HCT116 (cell line): ENCODE data around the gene RBP4. TPM values are rescaled to one million over a fixed set of nuclear protein-coding genes. Genes with fewer than 3 reads are reported as not detected.

Experiments
- ATAC-seq: fragments of 200-7000 bp; cut with Tn5 transposase; 2 replicates; pipeline ENCODE4 v1.9.1; 2020; ENCODE audit warnings: mild to moderate bottlenecking, moderate library complexity
- BruUV-seq: library from RNA; stranded (reverse); fragments of 400-500 nt; replicated peaks from 2 replicates; lab custom pipeline; 2021; lab: Mats Ljungman, UMichigan
- CTCF ChIA-PET: fragments of 300-600 bp; sonication (Branson Sonifier 250); formaldehyde crosslinking; loops from one replicate; lab custom pipeline; 2021; ENCODE audit warnings: antibody characterized with exemption; lab: Charles Lee
- POLR2A ChIA-PET: fragments of 300-600, 350-600 bp; sonication (Branson Sonifier 250); formaldehyde crosslinking; loops from one replicate; lab custom pipeline; 2021; ENCODE audit warnings: antibody characterized with exemption; lab: Charles Lee
- RAD21 ChIA-PET, 2 experiments: fragments of 300-600 bp; sonication (Branson Sonifier 250); formaldehyde crosslinking; loops; one replicate each; lab custom pipeline; 2023; ENCODE audit warnings: low total read pairs in 2 of 2; ENCODE audit not compliant: uncharacterized antibody in 2 of 2, unreplicated experiment in 2 of 2, low non-redundant PET in 1 of 2; lab: Charles Lee
- DNase-seq: peaks from one replicate; pipeline ENCODE4 v3.0.0-alpha.2; 2010; ENCODE audit warnings: low read depth, low spot score
- H2AFZ ChIP-seq: fragments of 200-600 bp; shearing (Covaris generic), sonication (generic); 2 replicates; pipeline ENCODE4 v1.6.1; 2017; ENCODE audit warnings: low read depth, mixed run types, mixed read lengths, antibody characterized with exemption, low read length; ENCODE audit not compliant: poor library complexity, severe bottlenecking
- H3K27ac ChIP-seq: 2 replicates; pipeline ENCODE4 v1.5.1; 2012; ENCODE audit warnings: low read depth, low read length
- H3K27me3 ChIP-seq: fragments of 200-600 bp; sonication (generic); 2 replicates; pipeline ENCODE4 v1.6.1; 2016; ENCODE audit warnings: mixed run types, low read length, mixed read lengths; ENCODE audit not compliant: insufficient read depth
- H3K36me3 ChIP-seq, 2 experiments: fragments of 200-500 bp in 1 of 2; fragments of 200-600 bp in 1 of 2; sonication (Bioruptor generic) in 1 of 2; sonication (generic) in 1 of 2; 2 replicates each; pipeline versions ENCODE4 v1.5.1 to v1.6.1; 2014 to 2016; ENCODE audit warnings: low read length in 2 of 2, inconsistent platforms in 1 of 2, mixed read lengths in 1 of 2, mixed run types in 1 of 2; ENCODE audit not compliant: insufficient read depth in 2 of 2, control insufficient read depth in 1 of 2
- H3K4me1 ChIP-seq, 2 experiments: fragments of 200-600 bp in 1 of 2; sonication (generic) in 1 of 2; 2 replicates each; pipeline versions ENCODE4 v1.5.1 to v1.6.1; 2012 to 2017; ENCODE audit warnings: low read length in 2 of 2, inconsistent platforms in 1 of 2, mild to moderate bottlenecking in 1 of 2, mixed read lengths in 1 of 2, mixed run types in 1 of 2, moderate library complexity in 1 of 2; ENCODE audit not compliant: insufficient read depth in 2 of 2, control insufficient read depth in 1 of 2
- H3K4me2 ChIP-seq: fragments of 200-600 bp; sonication (generic); 2 replicates; pipeline ENCODE4 v1.6.1; 2017; ENCODE audit warnings: mixed run types, low read length, mixed read lengths
- H3K4me3 ChIP-seq, 2 experiments: fragments of 200-600 bp in 1 of 2; sonication (generic) in 1 of 2; replicated peaks in 1 of 2; 2 replicates each; pipeline ENCODE4 v1.5.1; 2011 to 2016; ENCODE audit warnings: low read length in 2 of 2, control low read depth in 1 of 2, low read depth in 1 of 2, mild to moderate bottlenecking in 1 of 2, mixed read lengths in 1 of 2, mixed run types in 1 of 2
- H3K79me2 ChIP-seq: fragments of 200-600 bp; sonication (generic); 2 replicates; pipeline ENCODE4 v1.6.1; 2017; ENCODE audit warnings: mild to moderate bottlenecking, mixed run types, low read length, moderate library complexity, mixed read lengths; ENCODE audit not compliant: insufficient read depth
- H3K9ac ChIP-seq: fragments of 200-600 bp; sonication (generic); 2 replicates; pipeline ENCODE4 v1.6.1; 2016; ENCODE audit warnings: low read length, mixed read lengths
- H3K9me2 ChIP-seq: fragments of 200-600 bp; sonication (generic), shearing (Covaris generic); 2 replicates; pipeline ENCODE4 v1.6.1; 2017; ENCODE audit warnings: mixed run types, mild to moderate bottlenecking, moderate library complexity; ENCODE audit not compliant: insufficient read depth
- H3K9me3 ChIP-seq, 2 experiments: fragments of 200-500 bp in 1 of 2; fragments of 200-600 bp in 1 of 2; sonication (Bioruptor generic) in 1 of 2; sonication (generic) in 1 of 2; 2 replicates each; pipeline ENCODE4 v1.6.1; 2014 to 2017; ENCODE audit warnings: low read length in 2 of 2, mixed read lengths in 2 of 2, inconsistent platforms in 1 of 2, low read depth in 1 of 2, mild to moderate bottlenecking in 1 of 2, mixed run types in 1 of 2, moderate library complexity in 1 of 2; ENCODE audit not compliant: control insufficient read depth in 1 of 2, insufficient read depth in 1 of 2
- H4K20me1 ChIP-seq: fragments of 200-600 bp; sonication (generic), shearing (Covaris generic); 2 replicates; pipeline ENCODE4 v1.6.1; 2017; ENCODE audit warnings: mixed run types, mild to moderate bottlenecking, moderate library complexity; ENCODE audit not compliant: insufficient read depth
- ATF3 ChIP-seq: IDR thresholded peaks from 2 replicates; pipeline ENCODE4 v1.6.1; 2012
- CBX3 ChIP-seq: IDR thresholded peaks from 2 replicates; pipeline ENCODE4 v1.6.1; 2012; ENCODE audit warnings: low read depth
- CTCF ChIP-seq, 3 experiments: fragments of 200-600 bp in 1 of 3; sonication (generic) in 1 of 3; IDR thresholded peaks in 2 of 3; conservative IDR thresholded peaks in 1 of 3; 2 replicates each; pipeline ENCODE4 v1.5.1; 2012 to 2017; ENCODE audit warnings: low read depth in 2 of 3, low read length in 2 of 3, antibody characterized with exemption in 1 of 3, borderline replicate concordance in 1 of 3, control low read depth in 1 of 3, mild to moderate bottlenecking in 1 of 3, mixed read lengths in 1 of 3, mixed run types in 1 of 3, moderate library complexity in 1 of 3; ENCODE audit not compliant: insufficient read depth in 1 of 3
- EGR1 ChIP-seq: IDR thresholded peaks from 2 replicates; pipeline ENCODE4 v1.6.1; 2012; ENCODE audit warnings: low read depth
- EZH2 ChIP-seq: fragments of 200-600 bp; sonication (generic); IDR thresholded peaks from 2 replicates; pipeline ENCODE4 v1.6.1; 2017; ENCODE audit warnings: antibody characterized with exemption, mixed run types
- EZH2phosphoT487 ChIP-seq: fragments of 200-600 bp; IDR thresholded peaks from 2 replicates; pipeline ENCODE4 v1.6.1; 2018; ENCODE audit warnings: antibody characterized with exemption, borderline replicate concordance
- FOSL1 ChIP-seq: IDR thresholded peaks from 2 replicates; pipeline ENCODE4 v1.6.1; 2012; ENCODE audit warnings: low read depth
- JUND ChIP-seq: IDR thresholded peaks from 2 replicates; pipeline ENCODE4 v1.6.1; 2012
- POLR2A ChIP-seq: IDR thresholded peaks from 2 replicates; pipeline ENCODE4 v1.7.0; 2011; ENCODE audit warnings: borderline replicate concordance; ENCODE audit not compliant: insufficient read depth, insufficient read length; ENCODE audit errors: extremely low read depth
- POLR2AphosphoS5 ChIP-seq: IDR thresholded peaks from 2 replicates; pipeline ENCODE4 v1.6.1; 2011; ENCODE audit warnings: mild to moderate bottlenecking, low read depth, low read length, moderate library complexity
- RAD21 ChIP-seq: IDR thresholded peaks from 2 replicates; pipeline ENCODE4 v1.6.1; 2012; ENCODE audit warnings: low read depth, mild to moderate bottlenecking
- TCF7L2 ChIP-seq: IDR thresholded peaks from 2 replicates; pipeline ENCODE4 v1.7.0; 2011; ENCODE audit warnings: borderline replicate concordance, inconsistent platforms; ENCODE audit not compliant: insufficient read depth, insufficient read length; ENCODE audit errors: extremely low read depth
- YY1 ChIP-seq: IDR thresholded peaks from 2 replicates; pipeline ENCODE4 v1.6.1; 2011; ENCODE audit warnings: low read length, low read depth, moderate library complexity, mild to moderate bottlenecking; ENCODE audit not compliant: insufficient replicate concordance; ENCODE audit errors: extremely low read depth
- ZBTB33 ChIP-seq: IDR thresholded peaks from 2 replicates; pipeline ENCODE4 v1.6.1; 2011; ENCODE audit warnings: mild to moderate bottlenecking, low read length, moderate library complexity; ENCODE audit not compliant: insufficient replicate concordance; ENCODE audit errors: extremely low read depth
- ZFX ChIP-seq: fragments of 450-650 bp; IDR thresholded peaks from 2 replicates; pipeline ENCODE4 v1.6.1; 2017
- intact Hi-C: fragments of 100-400 bp; cut with micrococcal nuclease; formaldehyde crosslinking; loops from 2 replicates; pipeline ENCODE4 v1.10.0; 2022
- total RNA-seq: library from RNA; stranded (reverse); gene quantifications from one replicate; pipeline ENCODE4 v1.2.1, GENCODE V29; 2021; ENCODE audit not compliant: unreplicated experiment

RBP4 gene
- total RNA-seq, 1 experiment from 2014 or later = 2.4 TPM

GRCh38 chr10:93614101-93614825 is 13.2 kb upstream of the RBP4 start:
- Histone ChIP-seq H3K4me2 (no peak overlapping the region), H3K4me1 (no peaks in the 10 kb centered on the region), H3K36me3 (no peaks in the 10 kb centered on the region), H3K79me2 (no peaks in the 10 kb centered on the region), H3K9ac (no peak overlapping the region), H3K9me3 (no peaks in the 10 kb centered on the region), H2AFZ (no peak overlapping the region), H3K27ac (no peak overlapping the region), H3K27me3 (no peaks in the 10 kb centered on the region), H3K4me3 (no peak overlapping the region), H3K9me2 (no peaks in the 10 kb centered on the region), H4K20me1 (no peaks in the 10 kb centered on the region)
- ATAC-seq (no peak), DNase-seq (no peak)
- RAD21 ChIA-PET = no interaction called here
- intact Hi-C loops = no loop called here
- TF ChIP-seq ZBTB33 = no peak
- TF ChIP-seq FOSL1 = no peak
- TF ChIP-seq RAD21 = no peak
- no peak for TF ChIP-seq CTCF (IDR thresholded peaks at IDR 0.05 in 2 of 3, conservative IDR thresholded peaks at IDR 0.05 in 1 of 3; ENCODE audit: borderline replicate concordance in 1 of 3, insufficient read depth in 1 of 3, low read depth in 2 of 3, low read length in 2 of 3)
- TF ChIP-seq TCF7L2 = no peak
- TF ChIP-seq YY1 = no peak
- no peak for TF ChIP-seq POLR2AphosphoS5
- no peak for TF ChIP-seq ZFX
- no peak for TF ChIP-seq ATF3
- TF ChIP-seq EGR1 = no peak
- TF ChIP-seq EZH2 = no peak
- TF ChIP-seq POLR2A = no peak
- TF ChIP-seq CBX3 = no peak
- no peak for TF ChIP-seq EZH2phosphoT487
- TF ChIP-seq JUND = no peak
- CTCF ChIA-PET = no interaction called here
- POLR2A ChIA-PET = no interaction called here
- BruUV-seq = no TSS peak
